GM13977 (cell line): ENCODE measurements around the gene FAM241B.

Source experiments
- DNase-seq: peaks from one replicate; pipeline ENCODE4 v3.0.0; 2012; ENCODE audit warnings: low spot score
- in situ Hi-C: fragments of 300-500 bp; cut with MboI; formaldehyde crosslinking; loops from one replicate; pipeline ENCODE4 v1.12.0; 2022; ENCODE audit warnings: low sequenced_read_pairs, low pct_unique_long_range_greater_than_20kb, mixed read lengths, inconsistent platforms; ENCODE audit not compliant: unreplicated experiment
- TF ChIP-seq, protein P1 (sequence below): IDR thresholded peaks from 2 replicates; pipeline ENCODE4 v1.5.1; 2012; ENCODE audit warnings: mild to moderate bottlenecking, control low read depth; ENCODE audit not compliant: insufficient read depth; ENCODE audit errors: extremely low read depth, missing control alignments

FAM241B gene

GRCh38 chr10:69609077-69609476, 21.0 kb upstream of the FAM241B start:
- in situ Hi-C loops: no loop called here
- no peak for DNase-seq
- TF ChIP-seq, protein P1, sequence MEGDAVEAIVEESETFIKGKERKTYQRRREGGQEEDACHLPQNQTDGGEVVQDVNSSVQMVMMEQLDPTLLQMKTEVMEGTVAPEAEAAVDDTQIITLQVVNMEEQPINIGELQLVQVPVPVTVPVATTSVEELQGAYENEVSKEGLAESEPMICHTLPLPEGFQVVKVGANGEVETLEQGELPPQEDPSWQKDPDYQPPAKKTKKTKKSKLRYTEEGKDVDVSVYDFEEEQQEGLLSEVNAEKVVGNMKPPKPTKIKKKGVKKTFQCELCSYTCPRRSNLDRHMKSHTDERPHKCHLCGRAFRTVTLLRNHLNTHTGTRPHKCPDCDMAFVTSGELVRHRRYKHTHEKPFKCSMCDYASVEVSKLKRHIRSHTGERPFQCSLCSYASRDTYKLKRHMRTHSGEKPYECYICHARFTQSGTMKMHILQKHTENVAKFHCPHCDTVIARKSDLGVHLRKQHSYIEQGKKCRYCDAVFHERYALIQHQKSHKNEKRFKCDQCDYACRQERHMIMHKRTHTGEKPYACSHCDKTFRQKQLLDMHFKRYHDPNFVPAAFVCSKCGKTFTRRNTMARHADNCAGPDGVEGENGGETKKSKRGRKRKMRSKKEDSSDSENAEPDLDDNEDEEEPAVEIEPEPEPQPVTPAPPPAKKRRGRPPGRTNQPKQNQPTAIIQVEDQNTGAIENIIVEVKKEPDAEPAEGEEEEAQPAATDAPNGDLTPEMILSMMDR: no peak

DNA sequence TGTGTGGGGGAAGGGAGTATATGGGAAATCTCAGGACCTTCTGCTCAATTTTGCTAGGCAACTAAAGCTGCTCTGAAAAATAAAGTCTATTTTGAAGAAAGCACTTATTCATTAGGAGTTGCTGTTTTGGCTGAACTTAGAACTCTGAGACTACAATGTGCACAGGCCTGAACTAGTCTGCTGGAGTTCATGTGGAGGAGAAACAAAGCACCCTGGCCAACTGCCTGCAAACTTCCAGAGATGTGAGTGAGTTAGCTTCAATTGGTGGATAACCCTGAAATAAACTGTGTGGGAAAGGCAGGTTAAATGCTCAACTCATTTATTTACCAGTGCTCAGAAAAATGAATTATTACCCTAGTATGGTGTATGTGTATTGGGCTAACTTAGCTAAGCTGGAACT, 17.3 kb upstream of the FAM241B start:
- TF ChIP-seq, protein P1: no peak
- no peak for DNase-seq
- in situ Hi-C loops: no loop called here

- in situ Hi-C loops: no loop called here
- no peak for DNase-seq
- TF ChIP-seq, protein P1: no peak
Measured at GRCh38 chr10:69614130-69614529, 15.9 kb upstream of the FAM241B start.

DNA sequence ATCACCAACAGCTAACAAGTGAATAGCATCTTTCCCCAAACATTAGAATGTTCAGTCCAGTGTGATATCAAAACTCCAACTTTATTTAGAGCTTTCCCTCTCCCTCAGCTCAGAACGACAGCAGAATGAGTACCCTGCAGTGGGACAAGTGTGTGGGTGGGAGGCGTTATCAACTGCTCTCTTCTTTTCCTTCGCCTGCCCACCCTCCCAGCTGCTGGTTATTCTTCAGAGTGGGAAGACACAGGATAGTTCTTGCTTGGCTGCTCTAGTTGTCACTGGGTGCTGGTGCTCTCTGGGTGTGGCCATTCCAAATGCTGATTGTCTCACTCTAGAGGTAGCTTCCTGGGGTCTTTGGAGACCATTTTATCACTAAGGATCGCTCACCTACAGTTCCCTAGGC, 13.7 kb upstream of the FAM241B start:
- TF ChIP-seq, protein P1: no peak
- in situ Hi-C loops: no loop called here
- no peak for DNase-seq

DNA sequence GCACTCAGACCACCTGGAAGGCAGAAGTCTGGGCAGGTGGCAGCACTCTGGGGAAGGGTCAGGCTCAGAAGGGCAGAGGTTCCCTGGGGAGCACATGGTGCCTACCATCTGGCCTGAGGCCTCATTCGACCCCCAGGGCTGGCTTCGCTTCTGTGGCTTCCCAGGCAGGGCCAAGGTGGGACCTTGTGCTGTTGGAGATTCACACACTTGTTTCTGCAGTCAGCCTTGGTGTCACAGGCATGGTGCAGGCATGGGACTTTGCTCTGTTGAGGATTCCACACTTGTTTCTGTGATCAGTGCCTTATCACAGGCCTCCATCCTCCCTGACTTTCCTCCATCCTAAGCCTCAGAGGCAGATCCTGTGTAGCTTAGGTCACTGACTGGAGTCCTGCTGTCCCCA, 11.3 kb upstream of the FAM241B start:
- TF ChIP-seq, protein P1: no peak
- in situ Hi-C loops: no loop called here
- no peak for DNase-seq

DNA sequence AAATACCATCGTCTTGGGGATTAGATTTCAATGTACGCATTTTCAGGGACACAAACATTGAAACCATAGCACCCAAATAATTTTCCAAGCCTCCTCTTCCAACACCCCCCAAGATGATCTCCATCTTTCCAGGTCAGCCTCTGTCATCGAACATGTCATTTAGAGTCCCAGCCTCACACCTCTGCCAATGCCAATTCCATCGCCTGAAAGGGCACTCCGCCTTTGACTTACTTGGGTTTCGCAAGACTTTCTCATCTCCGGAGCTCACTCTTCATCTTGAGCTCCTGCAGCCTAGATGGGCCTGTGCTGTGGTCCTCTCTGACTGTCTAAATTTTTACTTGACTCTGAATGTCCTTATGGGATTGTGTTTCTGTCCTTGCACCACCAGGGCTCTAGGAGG, 10.4 kb upstream of the FAM241B start:
- TF ChIP-seq, protein P1: no peak
- in situ Hi-C loops: no loop called here

GRCh38 chr10:69620625-69621024, 9.4 kb upstream of the FAM241B start:
- TF ChIP-seq, protein P1: no peak
- in situ Hi-C loops: no loop called here
- DNase-seq: no peak

More for the DNA sequence above, 10.4 kb upstream of the FAM241B start:
- no peak for DNase-seq
